Measurements from ENCODE around the gene SHB.

DNA sequence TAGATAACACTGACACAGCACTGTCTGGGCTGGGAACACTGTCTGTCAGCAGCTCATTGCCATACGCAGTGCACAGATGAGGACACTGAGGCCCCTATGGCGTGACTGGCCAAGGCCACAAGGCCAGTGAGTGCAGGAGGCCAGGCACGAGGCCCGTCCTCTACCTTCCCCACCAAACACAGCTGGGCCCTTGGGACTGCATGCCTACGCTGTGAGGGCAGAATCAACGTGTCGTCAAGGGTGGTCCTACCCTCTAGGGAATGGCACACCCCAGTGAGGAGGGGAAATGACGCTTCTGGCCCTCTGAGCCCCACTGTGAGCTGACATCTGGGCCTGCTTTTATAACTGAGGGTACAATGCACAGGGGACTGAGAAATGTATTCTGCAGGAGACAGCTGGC, 123.0 kb downstream of the SHB start:
- no peak for TF ChIP-seq CTCF (IDR thresholded peaks at IDR 0.05; ENCODE audit: insufficient read depth, low read length, poor library complexity, severe bottlenecking)
- TF ChIP-seq EZH2phosphoT487 (conservative IDR thresholded peaks at IDR 0.05; ENCODE audit: low read length), result no peak
